Stimulated activated CD8-positive, alpha-beta memory T cell treated with anti-CD3 and anti-CD28 coated beads, Interleukin-2, amount 100 ng/mL, for 1 hour (primary cell): ENCODE data around the gene SMYD4.
"Not testable (repeated sequence)": the region's sequence is repeated elsewhere in the genome, so short reads cannot be mapped to it uniquely, and the experiment has no call there.

ENCODE experiments used
- DNase-seq, 2 donors: peaks; one replicate each; pipeline ENCODE4 v3.0.0-alpha.2; 2020; ENCODE audit warnings: low read depth in 2 of 2

SMYD4 gene, protein sequence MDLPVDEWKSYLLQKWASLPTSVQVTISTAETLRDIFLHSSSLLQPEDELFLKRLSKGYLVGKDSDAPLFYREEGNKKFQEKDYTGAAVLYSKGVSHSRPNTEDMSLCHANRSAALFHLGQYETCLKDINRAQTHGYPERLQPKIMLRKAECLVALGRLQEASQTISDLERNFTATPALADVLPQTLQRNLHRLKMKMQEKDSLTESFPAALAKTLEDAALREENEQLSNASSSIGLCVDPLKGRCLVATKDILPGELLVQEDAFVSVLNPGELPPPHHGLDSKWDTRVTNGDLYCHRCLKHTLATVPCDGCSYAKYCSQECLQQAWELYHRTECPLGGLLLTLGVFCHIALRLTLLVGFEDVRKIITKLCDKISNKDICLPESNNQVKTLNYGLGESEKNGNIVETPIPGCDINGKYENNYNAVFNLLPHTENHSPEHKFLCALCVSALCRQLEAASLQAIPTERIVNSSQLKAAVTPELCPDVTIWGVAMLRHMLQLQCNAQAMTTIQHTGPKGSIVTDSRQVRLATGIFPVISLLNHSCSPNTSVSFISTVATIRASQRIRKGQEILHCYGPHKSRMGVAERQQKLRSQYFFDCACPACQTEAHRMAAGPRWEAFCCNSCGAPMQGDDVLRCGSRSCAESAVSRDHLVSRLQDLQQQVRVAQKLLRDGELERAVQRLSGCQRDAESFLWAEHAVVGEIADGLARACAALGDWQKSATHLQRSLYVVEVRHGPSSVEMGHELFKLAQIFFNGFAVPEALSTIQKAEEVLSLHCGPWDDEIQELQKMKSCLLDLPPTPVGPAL

GRCh38 chr17:1829592-1830257, at the start of gene SMYD4, which contains the start of gene RPA1:
TSS of gene SMYD4 (minus strand) at chr17:1829902. CDS start at chr17:1827994, 1,908 bp downstream.
TSS of gene RPA1 (plus strand) at chr17:1830005. CDS start at chr17:1830094, 89 bp downstream.
- peak; percentile 73 to 77 for DNase-seq

- DNase-seq = no peak
These were observed 48.9 kb upstream of the SMYD4 start for GRCh38 chr17:1878419-1879121.

GRCh38 chr17:1875597-1875996, 45.9 kb upstream of the SMYD4 start:
- no peak for DNase-seq

GRCh38 chr17:1873418-1873817, 43.7 kb upstream of the SMYD4 start:
- DNase-seq = no peak

DNA sequence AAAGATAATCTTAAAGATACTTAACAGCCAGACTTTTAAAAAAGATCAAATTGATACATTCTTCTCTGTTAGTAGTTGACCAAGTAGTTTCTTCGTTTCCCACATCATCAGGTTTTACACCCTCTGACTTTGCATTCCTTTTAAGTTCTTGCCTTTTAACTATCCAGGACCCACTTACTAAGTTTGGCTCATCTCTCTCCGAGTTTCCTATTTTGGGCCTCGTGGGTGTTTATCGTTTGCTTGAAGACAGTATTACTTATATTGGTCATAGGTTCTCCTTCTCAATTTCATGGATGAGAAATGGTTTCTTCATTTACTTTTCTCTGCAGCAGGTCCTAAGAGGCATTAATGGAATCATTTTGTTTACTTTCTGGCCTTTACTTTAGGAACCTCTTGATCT, 43.3 kb upstream of the SMYD4 start:
- no peak for DNase-seq

DNA sequence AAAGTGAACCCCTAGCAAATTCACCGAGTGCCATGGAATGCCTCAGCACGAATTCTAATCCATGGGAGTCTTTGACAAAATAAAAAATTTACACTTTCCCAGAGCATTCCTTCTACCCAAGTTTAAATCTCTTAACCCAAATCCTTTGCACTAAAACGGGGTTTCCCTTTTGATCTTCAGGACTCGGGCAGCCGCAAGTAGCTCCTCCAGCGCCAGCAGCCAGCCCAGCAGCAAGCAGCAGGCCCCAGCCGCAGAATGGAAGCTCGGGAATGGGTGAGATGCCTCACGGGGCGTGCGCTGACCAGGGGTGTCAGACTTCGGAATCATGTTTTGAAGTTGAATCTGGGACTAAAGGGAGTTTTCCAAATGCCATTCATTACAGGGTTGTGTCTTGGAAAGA, 42.6 kb upstream of the SMYD4 start:
- no peak for DNase-seq

GRCh38 chr17:1871756-1872155, 42.1 kb upstream of the SMYD4 start:
- no peak for DNase-seq

DNA sequence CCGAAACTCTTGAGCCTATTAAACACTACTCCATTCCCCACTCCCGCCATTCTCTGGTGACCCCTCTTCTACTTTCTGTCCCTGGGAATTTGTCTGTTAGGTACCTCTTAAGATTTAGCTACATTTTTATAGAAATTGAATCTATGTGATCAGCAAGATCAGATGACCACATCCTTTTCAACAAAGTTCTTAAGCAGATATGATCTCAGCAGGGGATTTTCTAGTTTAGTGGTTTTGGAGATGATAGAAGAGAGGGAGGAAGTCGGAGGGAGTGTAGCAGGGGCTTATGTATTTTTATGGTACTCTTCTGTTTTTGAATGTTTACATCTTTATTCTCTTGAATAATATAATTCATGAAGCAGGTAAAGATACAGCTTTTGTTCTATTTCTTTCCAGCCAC, 40.9 kb upstream of the SMYD4 start:
- no peak for DNase-seq

DNA sequence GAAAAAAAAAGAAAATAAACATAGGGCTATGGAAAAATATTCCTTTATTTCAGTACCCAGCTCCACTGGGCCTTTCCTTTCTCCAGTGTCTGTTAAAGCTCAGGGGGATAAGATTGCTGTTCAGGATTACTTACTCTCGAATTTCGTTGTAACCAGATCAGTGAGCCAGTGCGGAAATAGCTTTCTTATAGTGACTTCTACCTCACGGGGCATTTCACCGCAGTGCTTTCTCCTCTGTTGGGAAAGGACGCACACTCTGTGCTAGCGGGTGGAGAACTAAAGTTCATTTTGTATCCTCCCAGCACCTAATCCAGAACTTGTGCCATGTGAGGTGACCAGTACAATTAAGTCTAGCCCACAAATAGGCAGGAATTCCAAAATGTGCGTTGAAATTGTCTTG, 38.4 kb upstream of the SMYD4 start:
- DNase-seq = no peak

DNA sequence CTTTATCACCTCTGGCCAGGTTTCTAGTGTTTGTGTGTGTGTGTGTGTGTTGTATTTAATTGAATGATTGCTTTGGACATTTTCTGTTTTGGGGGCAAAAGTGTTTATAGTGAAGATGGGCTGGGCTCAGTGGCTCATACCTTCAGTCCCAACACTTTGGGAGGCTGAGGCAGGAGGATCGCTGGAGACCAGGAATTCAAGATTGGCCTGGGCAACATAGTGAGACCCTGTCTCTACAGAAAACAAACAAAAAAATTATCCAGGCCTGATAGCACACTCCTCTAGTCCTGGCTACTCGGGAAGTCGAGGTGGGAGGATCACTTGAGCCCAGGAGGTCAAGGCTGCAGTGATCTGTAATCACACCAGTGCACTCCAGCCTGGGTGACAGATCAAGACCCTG, 37.6 kb upstream of the SMYD4 start:
- no peak for DNase-seq

DNA sequence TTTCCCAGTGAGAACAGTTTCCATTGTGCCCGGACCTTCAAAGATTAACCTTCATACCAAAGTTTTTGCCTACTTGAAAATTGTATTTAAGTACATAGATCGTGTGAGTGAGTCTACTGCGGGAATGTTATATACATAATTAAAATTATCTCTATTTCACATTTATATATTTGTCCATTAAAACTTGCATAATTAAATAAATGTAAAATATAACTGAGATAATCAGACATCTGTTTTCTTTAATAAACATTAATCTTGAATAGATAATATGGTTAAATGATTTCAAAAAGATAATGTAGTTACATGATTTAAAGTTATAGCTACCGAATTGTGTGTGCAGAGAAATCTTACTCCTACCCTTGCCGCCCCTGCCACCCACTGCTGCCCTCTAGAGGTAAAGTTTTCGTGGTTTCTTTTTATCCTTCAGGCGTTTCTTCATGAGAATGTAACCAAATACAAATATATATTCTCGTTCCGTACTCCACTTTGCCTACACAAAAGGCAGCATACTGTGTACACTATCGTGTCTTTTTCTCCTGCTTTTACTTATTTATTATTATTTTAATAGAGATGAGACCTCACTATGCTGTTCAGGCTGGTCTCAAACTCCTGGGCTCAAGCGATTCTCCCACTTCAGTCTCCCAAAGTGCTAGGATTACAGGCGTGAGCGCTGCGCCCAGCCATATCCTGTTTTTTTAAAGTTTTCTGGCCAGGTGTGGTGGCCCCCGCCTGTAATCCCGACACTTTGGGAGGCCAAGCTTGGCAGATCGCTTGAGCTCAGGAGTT, 35.7 kb upstream of the SMYD4 start:
- peak in 1 of 2 donors; percentile 9 for DNase-seq

GRCh38 chr17:1861391-1862010, 31.8 kb upstream of the SMYD4 start:
- no peak for DNase-seq

DNA sequence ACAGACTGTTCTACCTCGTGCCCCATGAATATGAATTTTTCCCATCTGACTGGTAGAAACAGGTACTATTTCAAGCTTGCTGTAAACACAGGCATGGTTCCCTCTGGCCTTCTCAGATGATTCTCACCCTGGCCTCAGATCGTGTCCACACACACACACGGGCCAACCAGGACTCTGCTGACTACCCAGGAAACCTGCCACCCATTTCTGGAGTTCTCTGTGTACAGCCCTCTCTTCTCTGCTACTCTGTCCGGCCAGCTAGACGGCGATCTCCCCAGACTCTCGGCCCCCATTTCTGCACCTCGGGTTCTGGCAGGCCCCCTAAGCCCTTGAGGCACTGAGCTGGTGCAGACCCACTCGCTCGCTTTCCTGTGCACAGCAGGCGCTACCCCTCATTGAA, 31.3 kb upstream of the SMYD4 start:
- DNase-seq = no peak

- DNase-seq = not testable (repeated sequence)
These were observed 26.8 kb upstream of the SMYD4 start for GRCh38 chr17:1856462-1856861.

GRCh38 chr17:1853698-1854097, 24.0 kb upstream of the SMYD4 start:
- DNase-seq = no peak

GRCh38 chr17:1852327-1852726, 22.6 kb upstream of the SMYD4 start:
- DNase-seq = no peak

GRCh38 chr17:1847191-1847590, 17.5 kb upstream of the SMYD4 start:
- DNase-seq = no peak

DNA sequence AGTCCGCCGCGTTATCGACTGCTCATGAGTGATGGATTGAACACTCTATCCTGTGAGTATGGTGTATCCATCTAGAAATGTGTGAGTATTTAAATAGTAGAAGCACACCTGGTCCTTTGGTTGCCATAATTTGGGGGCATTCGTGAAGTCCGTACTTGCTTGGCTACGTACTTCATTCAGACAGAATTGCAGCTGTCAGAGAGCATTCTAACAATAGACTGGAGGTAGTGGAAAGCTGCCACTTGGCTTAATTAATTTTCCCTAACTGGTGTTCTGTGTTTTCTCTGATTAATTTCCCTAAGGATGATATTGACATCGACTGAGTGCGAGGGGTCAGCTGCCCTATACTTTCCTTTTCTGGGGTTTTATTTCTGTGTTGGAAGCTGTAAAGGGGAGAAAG, 14.2 kb upstream of the SMYD4 start:
- DNase-seq = no peak

DNA sequence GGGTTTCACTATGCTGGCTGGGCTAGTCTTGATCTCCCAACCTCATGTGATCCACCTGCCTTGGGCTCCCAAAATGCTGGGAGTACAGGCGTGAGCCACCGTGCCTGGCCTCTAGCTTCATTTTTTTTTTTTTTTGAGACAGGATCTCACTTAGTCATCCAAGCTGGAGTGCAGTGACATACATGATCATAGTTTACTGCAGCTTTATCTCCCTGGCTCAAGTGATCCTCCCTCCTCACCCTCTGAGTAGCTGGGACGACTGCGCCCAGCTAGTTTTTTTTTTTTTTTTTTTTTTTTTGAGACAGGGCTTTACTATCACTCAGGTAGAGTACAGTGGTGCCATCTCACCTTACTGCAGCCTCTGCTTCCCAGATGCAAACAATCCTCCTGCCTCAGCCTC, 9.8 kb upstream of the SMYD4 start:
- DNase-seq = no peak

GRCh38 chr17:1834380-1835149, 4.9 kb upstream of the SMYD4 start:
- DNase-seq = no peak
